ENCODE results near the gene KCNMA1.

Gene KCNMA1

GRCh38 chr10:77234599-77234998 is 403.0 kb downstream of the KCNMA1 start:
- TF ChIP-seq CTCF (IDR thresholded peaks at IDR 0.05; ENCODE audit: low read depth, low read length) = no peak

GRCh38 chr10:77233466-77233865 is 404.1 kb downstream of the KCNMA1 start:
- no peak for TF ChIP-seq CTCF (IDR thresholded peaks at IDR 0.05; ENCODE audit: low read depth, low read length)
- H3K4me3 ChIP-seq (ENCODE audit: low read depth, low read length) = no peak overlapping the region

More at GRCh38 chr10:77234599-77234998, 403.0 kb downstream of the KCNMA1 start:
- H3K4me3 ChIP-seq (ENCODE audit: low read depth, low read length) = no peak overlapping the region

- no peak overlapping the region for H3K4me3 ChIP-seq (ENCODE audit: low read depth, low read length)
- no peak for TF ChIP-seq CTCF (IDR thresholded peaks at IDR 0.05; ENCODE audit: low read depth, low read length)
Measured at GRCh38 chr10:77231884-77232610, 405.6 kb downstream of the KCNMA1 start.

- no peak overlapping the region for H3K4me3 ChIP-seq (ENCODE audit: low read depth, low read length)
- no peak for TF ChIP-seq CTCF (IDR thresholded peaks at IDR 0.05; ENCODE audit: low read depth, low read length)
Measured at GRCh38 chr10:77231375-77231774, 406.2 kb downstream of the KCNMA1 start.

- H3K4me3 ChIP-seq (ENCODE audit: low read depth, low read length) = no peak overlapping the region
- no peak for TF ChIP-seq CTCF (IDR thresholded peaks at IDR 0.05; ENCODE audit: low read depth, low read length)
Measured at GRCh38 chr10:77230194-77230593, 407.4 kb downstream of the KCNMA1 start.

GRCh38 chr10:77229704-77230103 is 407.9 kb downstream of the KCNMA1 start:
- no peak overlapping the region for H3K4me3 ChIP-seq (ENCODE audit: low read depth, low read length)
- no peak for TF ChIP-seq CTCF (IDR thresholded peaks at IDR 0.05; ENCODE audit: low read depth, low read length)

GRCh38 chr10:77228559-77228958 is 409.0 kb downstream of the KCNMA1 start:
- no peak for TF ChIP-seq CTCF (IDR thresholded peaks at IDR 0.05; ENCODE audit: low read depth, low read length)
- H3K4me3 ChIP-seq (ENCODE audit: low read depth, low read length) = no peak overlapping the region
